Embryonic facial prominence (tissue), 1 donor: ENCODE measurements around the gene ALDH9A1.
"Not testable (repeated sequence)": the region's sequence is repeated elsewhere in the genome, so short reads cannot be mapped to it uniquely, and the experiment has no call there.

Source experiments
- DNase-seq: peaks from one replicate; pipeline ENCODE4 v3.0.0-alpha.2; 2016; ENCODE audit errors: extremely low spot score

Gene ALDH9A1

GRCh38 chr1:165645654-165646366 is 52.6 kb downstream of the ALDH9A1 start:
- DNase-seq, result no peak

DNA sequence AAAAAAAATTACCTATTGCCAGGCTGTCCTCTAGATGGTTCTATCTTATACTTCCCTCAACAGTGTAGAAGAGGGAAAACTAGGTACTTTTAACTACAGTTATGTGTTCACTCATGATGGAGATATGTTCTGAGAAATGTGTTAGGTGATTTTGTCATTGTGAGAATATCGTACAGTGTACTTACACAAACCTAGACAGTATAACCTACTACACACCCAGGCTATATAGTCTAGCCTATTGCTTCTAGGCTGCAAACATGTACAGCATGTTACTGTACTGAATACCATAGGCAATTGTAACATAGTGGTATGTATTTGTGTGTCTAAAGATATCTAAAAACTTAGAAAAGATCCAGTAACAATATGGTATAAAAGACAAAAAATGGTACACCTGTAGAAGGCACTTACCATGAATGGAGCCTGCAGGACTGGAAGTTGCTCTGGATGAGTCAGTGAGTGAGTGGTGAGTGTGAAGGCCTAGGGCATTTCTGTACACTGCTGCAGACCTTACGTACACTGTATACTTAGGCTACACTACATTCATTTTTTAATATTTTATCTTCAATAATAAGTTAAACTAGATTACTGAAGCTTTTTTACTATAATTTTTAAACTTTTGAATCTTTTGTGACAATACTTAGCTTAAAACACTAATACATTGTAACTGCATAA is 54.2 kb downstream of the ALDH9A1 start:
- no peak for DNase-seq

DNA sequence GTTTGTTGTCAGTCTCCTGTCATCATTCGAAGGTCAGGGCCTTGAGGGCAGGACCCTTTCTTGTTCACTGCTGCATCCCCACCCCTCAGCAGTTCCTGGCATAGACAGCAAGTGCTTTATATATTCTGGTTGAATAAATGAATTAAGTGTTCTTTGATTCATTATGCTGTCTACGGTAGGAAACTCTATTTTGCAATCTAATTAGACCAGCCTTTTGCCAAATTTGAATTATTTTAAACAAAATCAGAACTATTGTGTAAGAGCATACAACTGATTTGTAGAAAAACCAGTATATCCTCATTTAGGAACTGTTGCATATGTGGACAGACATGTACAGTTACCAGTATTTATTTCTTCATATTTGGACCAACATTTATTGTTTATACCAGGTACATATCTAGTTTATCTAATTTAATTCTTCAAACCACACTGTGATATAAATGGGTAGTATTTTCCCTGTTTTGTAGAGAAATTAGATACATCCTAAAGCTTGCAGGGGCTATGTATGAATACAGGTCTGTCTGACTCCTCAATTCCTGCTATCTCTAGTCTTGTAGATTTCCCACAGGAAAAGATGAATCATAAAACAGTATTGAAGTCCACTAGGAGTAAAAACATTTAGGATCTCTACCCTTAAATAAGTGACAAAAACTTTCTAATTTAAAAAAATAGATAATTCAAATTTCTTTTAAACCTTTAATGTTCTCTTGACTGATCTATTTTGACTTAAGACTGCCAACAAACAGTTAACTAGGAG is 57.0 kb downstream of the ALDH9A1 start:
- no peak for DNase-seq

DNA sequence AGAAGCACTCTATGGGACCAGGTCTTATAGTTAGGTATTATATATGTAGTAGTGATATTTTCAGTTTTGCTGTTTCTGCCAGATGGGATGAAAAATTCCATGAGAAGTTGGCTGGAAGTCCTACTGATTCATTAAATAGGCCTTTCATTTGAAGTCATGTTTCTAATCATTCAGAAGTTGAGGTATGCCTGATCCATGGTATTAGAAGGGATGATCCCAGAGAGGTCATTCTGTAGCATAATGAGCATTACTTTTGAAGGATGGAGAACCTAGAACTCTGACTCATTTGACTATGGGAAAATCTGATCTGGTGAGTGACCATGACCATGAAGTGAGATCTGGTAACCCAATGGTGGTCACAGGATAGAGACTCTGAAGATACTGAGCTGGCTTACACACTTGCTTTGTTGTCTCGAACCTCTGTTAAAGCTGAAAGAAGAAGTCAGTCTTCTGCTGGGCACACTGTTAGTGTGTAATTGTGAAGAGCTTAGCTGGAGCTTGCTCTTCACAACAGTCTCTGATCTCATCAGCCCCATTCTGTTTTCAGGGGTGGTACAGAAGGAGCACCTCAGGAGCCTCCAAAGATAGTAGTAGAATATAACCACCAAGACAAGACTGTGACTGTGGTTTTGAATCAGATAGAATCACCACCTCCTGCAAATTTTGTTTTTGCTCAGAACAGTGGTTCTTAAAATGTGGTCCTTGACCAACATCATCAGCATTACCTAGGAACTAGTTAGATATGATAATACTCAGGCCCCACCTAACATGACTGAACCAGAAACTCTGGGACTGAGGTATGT is 58.3 kb downstream of the ALDH9A1 start:
- DNase-seq, result no peak

DNA sequence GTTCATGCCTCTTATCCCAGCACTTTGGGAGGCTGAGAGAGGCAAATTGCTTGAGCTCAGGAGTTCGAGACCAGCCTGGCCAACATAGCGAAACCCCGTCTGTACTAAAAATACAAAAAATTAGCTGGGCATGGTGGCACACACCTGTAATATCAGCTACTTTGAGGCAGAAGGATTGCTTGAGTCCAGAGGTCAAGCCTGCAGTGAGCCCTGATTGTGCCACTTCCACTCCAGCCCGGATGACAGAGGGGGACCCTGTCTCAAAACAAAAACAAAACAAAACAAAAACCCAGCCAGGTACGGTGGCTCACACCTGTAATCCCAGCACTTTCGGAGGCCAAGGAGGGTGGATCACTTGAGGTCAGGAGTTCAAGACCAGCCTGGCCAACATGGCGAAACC is 60.2 kb downstream of the ALDH9A1 start:
- not testable (repeated sequence) for DNase-seq

- no peak for DNase-seq
These were observed 60.9 kb downstream of the ALDH9A1 start for GRCh38 chr1:165637427-165637826.

GRCh38 chr1:165635823-165636222 is 62.5 kb downstream of the ALDH9A1 start:
- no peak for DNase-seq

- no peak for DNase-seq
These were observed 63.0 kb downstream of the ALDH9A1 start for GRCh38 chr1:165635329-165635728.

DNA sequence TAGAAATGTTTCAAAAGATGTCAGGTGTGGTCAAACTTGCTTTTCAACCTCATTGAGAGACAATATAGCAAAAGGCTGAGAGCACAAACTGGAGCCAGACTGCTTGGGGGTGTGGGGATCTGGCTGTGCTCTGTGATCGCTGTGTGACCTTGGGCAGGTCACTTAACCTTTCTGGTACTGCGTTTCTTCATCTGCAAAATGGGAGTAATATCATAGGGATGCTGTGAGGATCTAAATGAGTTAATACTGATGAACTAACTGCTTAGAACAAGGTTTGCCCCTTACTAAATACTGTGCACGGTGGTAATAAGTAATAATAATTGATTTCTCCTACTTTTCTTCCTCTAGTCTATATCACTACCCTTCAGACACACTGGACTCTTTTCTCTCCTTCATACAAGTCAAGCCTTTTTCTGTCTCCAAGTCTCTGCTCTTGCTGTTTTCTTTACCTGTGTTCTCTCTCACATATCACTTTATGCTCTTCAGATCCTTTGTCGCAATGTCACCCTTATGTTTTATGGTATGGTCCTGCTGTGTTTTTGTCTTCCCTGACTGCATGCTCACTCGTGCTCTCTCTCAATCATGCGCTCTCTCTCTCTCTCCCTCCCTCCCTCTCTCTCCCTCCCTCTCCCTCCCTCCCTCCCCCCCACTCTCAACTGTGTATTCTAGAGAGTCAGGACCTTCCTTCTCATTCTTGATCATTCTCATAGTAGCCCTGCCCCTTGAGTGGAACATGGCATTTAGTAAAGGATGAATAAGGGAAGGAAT is 64.0 kb downstream of the ALDH9A1 start:
- DNase-seq, result no peak

GRCh38 chr1:165633614-165634013 is 64.7 kb downstream of the ALDH9A1 start:
- no peak for DNase-seq

DNA sequence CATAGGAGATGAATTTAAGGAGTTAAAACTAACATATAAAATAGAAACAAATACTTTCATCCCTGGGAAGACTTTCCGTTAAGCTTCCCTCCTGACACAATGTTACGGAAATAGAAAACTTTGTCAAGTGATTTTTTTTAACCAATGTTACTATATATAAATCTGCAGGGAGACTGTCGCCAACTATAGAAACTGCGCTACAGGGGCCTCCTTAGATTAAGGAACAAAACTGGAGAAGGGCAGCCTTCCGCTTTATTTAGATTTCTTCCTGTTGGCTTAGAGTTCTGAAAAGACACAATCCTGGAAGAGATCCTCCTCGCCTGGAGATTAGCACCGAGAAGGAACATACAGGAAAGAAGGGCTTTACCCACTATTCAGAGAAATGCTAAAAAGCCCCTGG is 65.9 kb downstream of the ALDH9A1 start:
- DNase-seq, result no peak

DNA sequence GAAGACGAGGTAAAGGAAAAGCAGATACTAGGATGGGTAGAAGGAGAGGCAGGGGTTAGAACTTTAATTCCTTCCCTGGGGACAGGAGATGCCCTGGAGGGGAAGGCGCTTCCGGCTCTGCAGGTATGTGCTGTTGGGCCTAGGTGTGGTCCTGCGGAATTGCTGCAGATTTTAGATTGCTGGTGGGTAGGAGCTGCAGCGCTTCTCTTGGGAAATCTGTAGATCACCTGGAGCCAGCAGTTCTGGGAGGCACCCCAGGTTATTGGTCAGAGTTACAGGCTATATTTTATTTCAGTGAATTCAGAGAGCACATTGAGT is 66.3 kb downstream of the ALDH9A1 start:
- no peak for DNase-seq

DNA sequence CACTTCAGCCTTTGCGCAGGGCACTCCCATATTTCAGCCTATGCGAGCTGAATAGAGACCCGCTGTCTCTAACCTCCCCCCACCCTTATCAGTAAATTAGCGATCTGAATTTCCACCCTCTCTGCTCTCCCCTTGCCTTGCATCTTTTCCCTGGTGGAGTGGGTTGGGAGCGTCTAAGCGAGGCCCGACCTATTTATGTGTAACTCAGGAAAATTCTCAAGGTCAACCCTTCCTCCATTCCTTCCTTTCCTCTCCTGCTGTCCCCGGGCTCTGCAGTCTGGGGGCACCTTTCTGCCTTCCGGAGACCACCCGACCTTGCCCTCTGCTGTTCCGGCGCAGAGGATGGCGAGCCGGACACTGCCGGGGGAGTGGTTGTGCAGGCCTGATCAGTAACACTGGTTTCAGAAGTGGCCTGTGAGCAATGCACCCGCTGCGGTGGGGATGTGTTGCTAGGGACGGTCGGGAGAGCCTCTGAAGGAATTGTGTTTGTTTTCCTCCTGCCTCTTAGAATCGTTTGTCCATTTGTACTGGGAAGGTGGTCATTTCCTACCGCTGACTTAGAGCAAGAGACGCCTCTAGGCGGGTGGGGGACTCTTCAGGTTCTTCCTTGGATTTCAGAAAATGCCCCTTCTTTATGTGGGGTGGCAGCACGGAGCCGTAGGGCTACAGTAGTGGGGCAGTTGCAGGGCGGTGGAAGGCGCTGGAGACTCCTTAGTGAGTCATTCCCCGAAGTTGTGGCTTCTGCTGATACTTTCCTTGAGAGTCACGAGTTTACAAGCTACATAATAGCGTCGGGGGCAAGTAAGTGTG is 66.8 kb downstream of the ALDH9A1 start:
- no peak for DNase-seq

DNA sequence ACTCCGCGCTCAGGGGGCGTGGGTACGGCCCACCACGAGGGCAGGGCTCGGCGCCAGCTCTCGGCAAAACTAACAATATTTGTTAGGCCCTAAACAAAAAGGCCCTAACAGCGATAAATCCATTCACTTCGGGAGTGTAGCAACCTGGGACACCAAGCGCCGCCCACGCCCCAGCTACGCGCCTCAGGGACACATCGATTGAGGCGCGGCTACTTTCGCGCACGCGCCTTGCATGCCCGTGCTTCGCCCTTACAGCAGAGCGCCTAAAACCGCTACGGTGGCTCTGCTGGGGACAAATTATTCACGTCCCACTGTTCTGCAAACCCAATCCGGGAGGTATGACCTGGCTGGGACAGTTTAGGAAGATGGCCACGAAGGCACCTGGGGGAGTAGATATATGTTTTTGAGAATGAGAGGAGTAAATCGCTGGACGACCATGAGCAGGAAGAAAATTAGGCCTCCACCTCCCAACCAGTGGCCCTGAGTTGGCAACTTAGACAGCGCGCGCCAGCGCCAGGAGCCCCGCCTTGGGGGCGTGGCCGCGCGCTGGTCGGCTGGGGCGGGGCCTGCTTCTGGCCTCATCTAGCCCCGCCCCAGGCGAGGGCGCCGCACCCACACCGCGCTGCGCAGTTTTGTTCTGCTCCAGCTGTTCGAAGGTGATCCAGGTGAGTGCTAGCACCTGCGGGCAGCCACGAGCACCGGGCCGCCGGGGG is 67.6 kb downstream of the ALDH9A1 start, which contains the start of gene MGST3:
Gene MGST3 (plus strand): TSS at position 606 of the 713 bp plus-strand sequence. CDS start 18,614 bp downstream, outside the sequence.
- peak; percentile 85 for DNase-seq

- no peak for DNase-seq
These were observed 68.3 kb downstream of the ALDH9A1 start for GRCh38 chr1:165629848-165630628.

DNA sequence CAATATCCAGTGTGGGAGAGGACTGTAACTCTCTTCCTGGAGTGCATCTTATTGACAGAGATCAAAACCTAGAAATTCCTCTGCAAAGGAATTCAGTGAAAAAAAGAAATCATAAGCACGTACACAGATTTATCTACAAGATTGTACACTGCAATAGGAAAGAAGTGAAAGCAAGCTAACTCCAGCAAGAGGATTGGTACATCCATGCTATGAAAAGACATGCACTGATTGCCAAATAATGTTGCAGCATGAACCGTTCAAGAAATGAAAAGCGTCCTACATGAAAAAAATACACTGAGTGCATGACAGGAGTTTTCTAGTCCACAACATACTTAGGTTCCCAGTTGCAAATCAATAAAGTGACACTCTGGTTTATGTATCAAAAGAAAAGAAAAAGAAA is 69.2 kb downstream of the ALDH9A1 start:
- DNase-seq, result no peak

- DNase-seq, result no peak
These were observed 70.1 kb downstream of the ALDH9A1 start for GRCh38 chr1:165628147-165628822.

DNA sequence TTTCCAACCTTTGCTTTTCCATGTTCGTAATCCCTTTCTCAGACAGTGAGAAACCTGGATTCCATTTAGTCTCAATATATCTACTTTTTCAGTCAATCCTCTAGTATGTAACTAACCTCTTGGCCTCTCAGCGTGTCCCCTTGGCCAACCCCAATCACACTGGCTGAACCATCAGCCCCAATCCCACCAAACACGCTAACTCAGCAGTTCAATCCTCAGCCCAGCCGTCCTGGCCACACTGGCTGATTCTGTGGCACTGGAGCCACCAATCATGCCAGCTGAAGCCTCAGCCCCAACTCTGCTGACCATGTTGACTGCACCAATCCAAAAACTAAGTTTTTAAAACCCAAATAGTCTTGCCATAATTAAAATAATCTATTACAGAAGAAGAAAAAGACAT is 73.9 kb downstream of the ALDH9A1 start:
- no peak for DNase-seq
